K562 (cell line): ENCODE results near the gene ACTR3. TPM values are rescaled to one million over a fixed set of nuclear protein-coding genes. Genes with fewer than 3 reads are reported as not detected.

Experiments used
- ARHGAP35 ChIP-seq: fragments of 450-650 bp; IDR thresholded peaks from 2 replicates; pipeline ENCODE4 v1.6.1; 2018; ENCODE audit not compliant: partially characterized antibody
- BRF1 ChIP-seq: IDR thresholded peaks from 3 replicates; pipeline ENCODE4 v1.6.1; 2011; ENCODE audit warnings: borderline replicate concordance, mild to moderate bottlenecking; ENCODE audit not compliant: insufficient read length; ENCODE audit errors: extremely low read depth
- GATAD2B ChIP-seq: fragments of 450-650 bp; IDR thresholded peaks from 2 replicates; pipeline ENCODE4 v1.6.1; 2017; ENCODE audit warnings: mild to moderate bottlenecking, borderline replicate concordance
- HES1 ChIP-seq: fragments of 450-650 bp; IDR thresholded peaks from 2 replicates; pipeline ENCODE4 v1.6.1; 2016; ENCODE audit warnings: low read depth, mild to moderate bottlenecking, moderate library complexity
- KLF1 ChIP-seq: fragments of 450-650 bp; IDR thresholded peaks from 2 replicates; pipeline ENCODE4 v1.6.1; 2016; ENCODE audit warnings: missing genetic modification characterization, missing compliant biosample characterization
- NCOA1 ChIP-seq: fragments of 450-650 bp; IDR thresholded peaks from 2 replicates; pipeline ENCODE4 v1.6.1; 2016; ENCODE audit warnings: low read depth
- PCBP1 ChIP-seq: fragments of 200-400 bp; formaldehyde crosslinking; IDR thresholded peaks from 2 replicates; pipeline ENCODE4 v1.6.1; 2018; ENCODE audit warnings: mild to moderate bottlenecking, low read depth, low read length; ENCODE audit not compliant: poor library complexity, severe bottlenecking
- SETDB1 ChIP-seq: IDR thresholded peaks from one replicate; pipeline ENCODE4 v1.6.1; 2012; ENCODE audit warnings: low read length, control low read depth, inconsistent platforms
- SRF ChIP-seq, 2 experiments: fragments of 250-450, 450-650 bp in 1 of 2; sonication (Bioruptor Pico) in 1 of 2; sonication (generic) in 1 of 2; formaldehyde crosslinking; IDR thresholded peaks; 2 replicates each; pipeline versions ENCODE4 v1.5.0 to v1.5.1; 2020 to 2022; ENCODE audit warnings: mild to moderate bottlenecking in 1 of 2, missing genetic modification reagents in 1 of 2
- TBP ChIP-seq: optimal IDR thresholded peaks from 2 replicates; pipeline ENCODE3; 2011; ENCODE audit warnings: low read depth, low read length, improper control_type of control experiment
- XRCC5 ChIP-seq: fragments of 200-400 bp; formaldehyde crosslinking; IDR thresholded peaks from 2 replicates; pipeline ENCODE4 v1.6.1; 2017; ENCODE audit warnings: low read depth, mild to moderate bottlenecking, low read length
- ZNF140 ChIP-seq: fragments of 250-450 bp; sonication (Bioruptor Pico); IDR thresholded peaks from 2 replicates; pipeline ENCODE4 v1.8.0; 2021; ENCODE audit warnings: moderate library complexity, mild to moderate bottlenecking, inconsistent platforms
- ZNF212 ChIP-seq: fragments of 450-650 bp; formaldehyde crosslinking; IDR thresholded peaks from 2 replicates; pipeline ENCODE4 v1.4.0; 2020; ENCODE audit warnings: mild to moderate bottlenecking
- ZNF384 ChIP-seq: IDR thresholded peaks from 2 replicates; pipeline ENCODE4 v1.6.1; 2012; ENCODE audit warnings: low read depth, low read length, improper control_type of control experiment
- polyA plus RNA-seq, 8 experiments: library from polyadenylated mRNA; depleted of rRNA in 4 of 8; stranded (reverse) in 5 of 8; unstranded in 3 of 8; fragments of >200 nt; fragmentation: Nextera tagmentation in 2 of 8; fragmentation: Illumina TruSeq in 1 of 8; extraction: Ambion mirVana in 2 of 8; extraction: Trizol in 1 of 8; gene quantifications; 2 replicates each; pipeline versions ENCODE4 v1.2.1 to v1.2.3, GENCODE V29; 2011 to 2014; ENCODE audit warnings: inconsistent platforms in 1 of 8, missing spikeins in 1 of 8
- total RNA-seq, 7 experiments: library from RNA; depleted of rRNA in 6 of 7; stranded (reverse); fragments of >200 nt in 6 of 7; fragmentation: Illumina TruSeq in 2 of 7; extraction: Trizol in 2 of 7; gene quantifications; 2 replicates each; pipeline versions ENCODE4 v1.2.1 to v1.2.3, GENCODE V29; 2011 to 2021; ENCODE audit warnings: low replicate concordance in 1 of 7
- TF ChIP-seq, protein P1 (sequence below): fragments of 450-650 bp; formaldehyde crosslinking; conservative IDR thresholded peaks from 2 replicates; pipeline ENCODE4 v1.4.0; 2022; ENCODE audit warnings: mild to moderate bottlenecking, missing genetic modification characterization
- TF ChIP-seq, protein P2 (sequence below), 2 experiments: fragments of 450-650 bp; IDR thresholded peaks; 2 replicates each; pipeline ENCODE4 v1.6.1; 2016; ENCODE audit warnings: mild to moderate bottlenecking in 2 of 2, borderline replicate concordance in 1 of 2, low read depth in 1 of 2, moderate library complexity in 1 of 2

ACTR3 gene
- total and polyA plus RNA-seq, 9 of the 15 experiments (the other 6 are each of a cell fraction or from before 2014, with no cell fraction given), result 49.0 to 354 (median 249) TPM

GRCh38 chr2:113890253-113891235, 655 bp downstream of the ACTR3 start (continued):
- TF ChIP-seq BRF1 (no peak), TBP (peak; percentile 83), PCBP1 (peak; percentile 60), ARHGAP35 (peak; percentile 16), ZNF384 (no peak), GATAD2B (peak; percentile 63; the same call in 1 of the 2 replicates), XRCC5 (no peak), NCOA1 (no peak), HES1 (no peak), SRF (CRISPR knock-in tag; IDR thresholded peaks at IDR 0.05) (peak; percentile 87 to 98), ZNF140 (no peak), ZNF212 (CRISPR knock-in tag) (no peak), KLF1 (tag) (no peak), SETDB1 (no peak)
- TF ChIP-seq, protein P1, sequence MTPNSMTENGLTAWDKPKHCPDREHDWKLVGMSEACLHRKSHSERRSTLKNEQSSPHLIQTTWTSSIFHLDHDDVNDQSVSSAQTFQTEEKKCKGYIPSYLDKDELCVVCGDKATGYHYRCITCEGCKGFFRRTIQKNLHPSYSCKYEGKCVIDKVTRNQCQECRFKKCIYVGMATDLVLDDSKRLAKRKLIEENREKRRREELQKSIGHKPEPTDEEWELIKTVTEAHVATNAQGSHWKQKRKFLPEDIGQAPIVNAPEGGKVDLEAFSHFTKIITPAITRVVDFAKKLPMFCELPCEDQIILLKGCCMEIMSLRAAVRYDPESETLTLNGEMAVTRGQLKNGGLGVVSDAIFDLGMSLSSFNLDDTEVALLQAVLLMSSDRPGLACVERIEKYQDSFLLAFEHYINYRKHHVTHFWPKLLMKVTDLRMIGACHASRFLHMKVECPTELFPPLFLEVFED (CRISPR knock-in tag), result peak; percentile 75; the same call in 1 of the 2 replicates
- TF ChIP-seq, protein P2, sequence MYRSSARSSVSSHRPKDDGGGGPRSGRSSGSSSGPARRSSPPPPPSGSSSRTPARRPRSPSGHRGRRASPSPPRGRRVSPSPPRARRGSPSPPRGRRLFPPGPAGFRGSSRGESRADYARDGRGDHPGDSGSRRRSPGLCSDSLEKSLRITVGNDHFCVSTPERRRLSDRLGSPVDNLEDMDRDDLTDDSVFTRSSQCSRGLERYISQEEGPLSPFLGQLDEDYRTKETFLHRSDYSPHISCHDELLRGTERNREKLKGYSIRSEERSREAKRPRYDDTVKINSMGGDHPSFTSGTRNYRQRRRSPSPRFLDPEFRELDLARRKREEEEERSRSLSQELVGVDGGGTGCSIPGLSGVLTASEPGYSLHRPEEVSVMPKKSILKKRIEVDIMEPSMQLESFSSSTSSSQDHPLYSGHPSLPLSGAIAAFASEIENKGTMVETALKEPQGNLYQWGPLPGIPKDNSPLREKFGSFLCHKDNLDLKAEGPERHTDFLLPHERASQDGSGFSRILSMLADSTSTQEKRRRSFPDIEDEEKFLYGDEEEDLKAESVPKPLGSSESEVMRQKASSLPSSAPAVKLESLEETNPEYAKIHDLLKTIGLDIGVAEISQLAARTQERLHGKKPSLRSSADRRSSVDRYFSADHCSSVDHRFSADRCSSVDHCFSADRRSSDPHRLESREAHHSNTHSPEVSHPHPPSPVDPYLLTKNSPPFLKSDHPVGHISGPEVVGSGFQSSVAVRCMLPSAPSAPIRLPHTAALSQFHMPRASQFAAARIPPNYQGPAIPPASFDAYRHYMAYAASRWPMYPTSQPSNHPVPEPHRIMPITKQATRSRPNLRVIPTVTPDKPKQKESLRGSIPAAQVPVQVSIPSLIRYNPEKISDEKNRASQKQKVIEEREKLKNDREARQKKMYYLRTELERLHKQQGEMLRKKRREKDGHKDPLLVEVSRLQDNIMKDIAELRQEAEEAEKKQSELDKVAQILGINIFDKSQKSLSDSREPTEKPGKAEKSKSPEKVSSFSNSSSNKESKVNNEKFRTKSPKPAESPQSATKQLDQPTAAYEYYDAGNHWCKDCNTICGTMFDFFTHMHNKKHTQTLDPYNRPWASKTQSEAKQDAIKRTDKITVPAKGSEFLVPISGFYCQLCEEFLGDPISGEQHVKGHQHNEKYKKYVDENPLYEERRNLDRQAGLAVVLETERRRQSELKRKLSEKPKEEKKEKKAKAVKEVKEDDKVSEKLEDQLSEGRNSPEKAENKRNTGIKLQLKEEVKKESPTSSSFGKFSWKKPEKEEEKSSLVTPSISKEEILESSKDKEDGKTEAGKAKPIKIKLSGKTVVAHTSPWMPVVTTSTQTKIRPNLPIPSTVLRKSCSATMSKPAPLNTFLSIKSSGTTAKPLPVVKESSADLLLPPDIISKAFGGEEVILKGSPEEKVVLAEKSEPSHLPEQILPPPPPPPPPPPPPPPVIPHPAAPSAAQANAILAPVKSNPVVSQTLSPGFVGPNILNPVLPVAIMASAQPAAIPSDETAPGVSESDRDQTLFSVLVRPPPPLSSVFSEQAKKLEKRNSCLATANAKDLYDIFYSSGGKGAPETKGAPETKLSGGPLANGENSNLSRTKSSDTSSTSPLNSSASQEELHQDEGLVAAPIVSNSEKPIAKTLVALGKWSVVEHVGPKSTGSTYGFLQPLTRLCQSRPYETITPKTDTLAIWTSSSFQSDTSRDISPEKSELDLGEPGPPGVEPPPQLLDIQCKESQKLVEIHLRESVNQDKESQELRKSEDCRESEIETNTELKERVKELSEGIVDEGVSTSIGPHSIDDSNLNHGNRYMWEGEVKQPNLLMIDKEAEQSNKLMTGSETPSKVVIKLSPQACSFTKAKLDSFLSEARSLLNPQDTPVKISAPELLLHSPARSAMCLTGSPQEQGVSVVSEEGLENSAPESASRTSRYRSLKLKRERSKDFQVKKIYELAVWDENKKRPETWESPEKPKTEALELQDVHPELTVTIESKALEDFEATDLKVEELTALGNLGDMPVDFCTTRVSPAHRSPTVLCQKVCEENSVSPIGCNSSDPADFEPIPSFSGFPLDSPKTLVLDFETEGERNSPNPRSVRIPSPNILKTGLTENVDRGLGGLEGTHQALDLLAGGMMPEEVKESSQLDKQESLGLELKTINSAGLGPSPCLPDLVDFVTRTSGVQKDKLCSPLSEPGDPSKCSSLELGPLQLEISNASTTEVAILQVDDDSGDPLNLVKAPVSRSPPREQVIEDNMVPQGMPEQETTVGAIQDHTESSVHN (IDR thresholded peaks at IDR 0.05; ENCODE audit: borderline replicate concordance in 1 of 2, low read depth in 1 of 2), result no peak
